Measurements from ENCODE around the gene LAMC2.

LAMC2 gene

GRCh38 chr1:183214021-183214970 lies 28.2 kb downstream of the LAMC2 start:
- no peak for DNase-seq (ENCODE audit: low read depth, low spot score)

- DNase-seq (ENCODE audit: low read depth, low spot score): no peak
Measured at GRCh38 chr1:183215076-183215720, 29.1 kb downstream of the LAMC2 start.

GRCh38 chr1:183215936-183216335 lies 29.9 kb downstream of the LAMC2 start:
- no peak for DNase-seq (ENCODE audit: low read depth, low spot score)

- no peak for DNase-seq (ENCODE audit: low read depth, low spot score)
Measured at GRCh38 chr1:183218027-183218618, 32.1 kb downstream of the LAMC2 start.

- peak; percentile 2 for DNase-seq (ENCODE audit: low read depth, low spot score)
Measured at GRCh38 chr1:183218971-183219615, 33.0 kb downstream of the LAMC2 start.

- no peak for DNase-seq (ENCODE audit: low read depth, low spot score)
Measured at GRCh38 chr1:183219616-183220009, 33.5 kb downstream of the LAMC2 start.

GRCh38 chr1:183222909-183223308 lies 36.8 kb downstream of the LAMC2 start:
- no peak for DNase-seq (ENCODE audit: low read depth, low spot score)

GRCh38 chr1:183223467-183223866 lies 37.4 kb downstream of the LAMC2 start:
- DNase-seq (ENCODE audit: low read depth, low spot score): no peak

- DNase-seq (ENCODE audit: low read depth, low spot score): no peak
Measured at GRCh38 chr1:183226361-183226760, 40.3 kb downstream of the LAMC2 start.

GRCh38 chr1:183226963-183227362 lies 40.9 kb downstream of the LAMC2 start:
- DNase-seq (ENCODE audit: low read depth, low spot score): no peak

GRCh38 chr1:183227422-183228346 lies 41.6 kb downstream of the LAMC2 start:
- no peak for DNase-seq (ENCODE audit: low read depth, low spot score)

- no peak for DNase-seq (ENCODE audit: low read depth, low spot score)
Measured at GRCh38 chr1:183228347-183229220, 42.5 kb downstream of the LAMC2 start.

- no peak for DNase-seq (ENCODE audit: low read depth, low spot score)
Measured at GRCh38 chr1:183230413-183230812, 44.3 kb downstream of the LAMC2 start.

- DNase-seq (ENCODE audit: low read depth, low spot score): no peak
Measured at GRCh38 chr1:183231545-183231944, 45.5 kb downstream of the LAMC2 start.

GRCh38 chr1:183233113-183233512 lies 47.0 kb downstream of the LAMC2 start:
- DNase-seq (ENCODE audit: low read depth, low spot score): no peak

- no peak for DNase-seq (ENCODE audit: low read depth, low spot score)
Measured at GRCh38 chr1:183234660-183235476, 48.8 kb downstream of the LAMC2 start.

- DNase-seq (ENCODE audit: low read depth, low spot score): no peak
Measured at GRCh38 chr1:183235503-183235902, 49.4 kb downstream of the LAMC2 start.

GRCh38 chr1:183236158-183236725 lies 50.2 kb downstream of the LAMC2 start:
- DNase-seq (ENCODE audit: low read depth, low spot score): no peak

- DNase-seq (ENCODE audit: low read depth, low spot score): no peak
Measured at GRCh38 chr1:183237046-183237445, 51.0 kb downstream of the LAMC2 start.
